B cell (primary cell): ENCODE measurements around the gene AOC3. TPM values are rescaled to one million over a fixed set of nuclear protein-coding genes. Genes with fewer than 3 reads are reported as not detected.

Source experiments
- ATAC-seq: fragments of 200-7000 bp; cut with Tn5 transposase; one replicate; pipeline ENCODE4 v1.10.0; 2021; ENCODE audit warnings: low read depth, mild to moderate bottlenecking, moderate number of reproducible peaks, moderate library complexity
- CTCF ChIA-PET: fragments of 350-600 bp; sonication (Branson Sonifier 250); formaldehyde crosslinking; loops from one replicate; lab custom pipeline; 2021; ENCODE audit warnings: antibody characterized with exemption, inconsistent platforms; lab: Charles Lee
- POLR2A ChIA-PET: fragments of 350-600 bp; sonication (Branson Sonifier 250); formaldehyde crosslinking; loops from one replicate; lab custom pipeline; 2021; ENCODE audit warnings: antibody characterized with exemption; lab: Charles Lee
- DNase-seq: peaks from one replicate; pipeline ENCODE4 v3.0.0; 2013
- H2AFZ ChIP-seq: 2 replicates; pipeline ENCODE4 v1.6.1; 2012; ENCODE audit warnings: mild to moderate bottlenecking, low read depth, low read length; ENCODE audit not compliant: insufficient read depth, poor library complexity, severe bottlenecking
- H3K27ac ChIP-seq, 2 donors: 1 replicate in 1 of 2; 2 replicates in 1 of 2; pipeline ENCODE4 v1.5.1; 2012 to 2013; ENCODE audit warnings: low read length in 2 of 2, mild to moderate bottlenecking in 2 of 2, moderate library complexity in 1 of 2
- H3K27me3 ChIP-seq, 4 experiments: fragments of 200-600 bp in 1 of 4; sonication (generic) in 1 of 4; replicated peaks in 1 of 4; 1 replicate in 2 of 4; 2 replicates in 2 of 4; pipeline versions ENCODE4 v1.6.1 to v1.7.0; 2013 to 2016; ENCODE audit warnings: low read length in 3 of 4, mild to moderate bottlenecking in 2 of 4, mixed read lengths in 1 of 4, moderate library complexity in 1 of 4; ENCODE audit not compliant: insufficient read depth in 4 of 4, control insufficient read depth in 3 of 4; ENCODE audit errors: control extremely low read depth in 1 of 4
- H3K36me3 ChIP-seq, 2 experiments: replicated peaks in 1 of 2; 1 replicate in 1 of 2; 2 replicates in 1 of 2; pipeline versions ENCODE4 v1.6.1 to v1.7.1; 2013; ENCODE audit warnings: low read length in 1 of 2; ENCODE audit not compliant: insufficient read depth in 2 of 2, control insufficient read depth in 1 of 2; ENCODE audit errors: control extremely low read depth in 1 of 2, extremely low read depth in 1 of 2
- H3K4me1 ChIP-seq, 2 donors: fragments of 200-600 bp in 1 of 2; sonication (generic) in 1 of 2; 1 replicate in 1 of 2; 2 replicates in 1 of 2; pipeline versions ENCODE4 v1.5.1 to v1.6.1; 2013 to 2017; ENCODE audit warnings: low read length in 2 of 2; ENCODE audit not compliant: control insufficient read depth in 2 of 2, insufficient read depth in 2 of 2
- H3K4me2 ChIP-seq: replicated peaks from 2 replicates; pipeline ENCODE3; 2012; ENCODE audit warnings: mild to moderate bottlenecking, low read depth, low read length; ENCODE audit not compliant: poor library complexity, severe bottlenecking
- H3K4me3 ChIP-seq, 5 experiments: fragments of 200-600 bp in 1 of 5; sonication (generic) in 1 of 5; 1 replicate in 3 of 5; 2 replicates in 2 of 5; pipeline versions ENCODE4 v1.5.1 to v1.7.0; 2011 to 2016; ENCODE audit warnings: low read length in 4 of 5, mild to moderate bottlenecking in 4 of 5, low read depth in 2 of 5, control low read depth in 1 of 5, moderate library complexity in 1 of 5; ENCODE audit not compliant: insufficient read depth in 1 of 5; ENCODE audit errors: control extremely low read depth in 1 of 5, extremely low read depth in 1 of 5
- H3K79me2 ChIP-seq: fragments of 200-600 bp; sonication (generic); one replicate; pipeline ENCODE4 v1.6.0; 2016; ENCODE audit warnings: low read length; ENCODE audit not compliant: control insufficient read depth, insufficient read depth
- H3K9ac ChIP-seq: fragments of 200-600 bp; sonication (generic); 2 replicates; pipeline ENCODE4 v1.6.1; 2017; ENCODE audit warnings: mild to moderate bottlenecking, low read length, moderate library complexity
- H3K9me3 ChIP-seq, 3 donors: one replicate each; pipeline versions ENCODE4 v1.6.1 to v1.7.1; 2013; ENCODE audit warnings: low read length in 2 of 3; ENCODE audit not compliant: control insufficient read depth in 2 of 3, insufficient read depth in 1 of 3; ENCODE audit errors: control extremely low read depth in 1 of 3
- H4K20me1 ChIP-seq: 2 replicates; pipeline ENCODE4 v1.6.0; 2012; ENCODE audit warnings: mild to moderate bottlenecking, low read length; ENCODE audit not compliant: insufficient read depth, control insufficient read depth, poor library complexity, severe bottlenecking
- H3K27ac Mint-ChIP-seq: one replicate; pipeline ENCODE4 v1.8.0; 2021; ENCODE audit warnings: mixed read lengths
- H3K27me3 Mint-ChIP-seq: one replicate; pipeline ENCODE4 v1.8.0; 2021; ENCODE audit warnings: mixed read lengths
- H3K4me1 Mint-ChIP-seq: one replicate; pipeline ENCODE4 v1.8.0; 2021; ENCODE audit warnings: mixed read lengths
- H3K4me3 Mint-ChIP-seq: one replicate; pipeline ENCODE4 v1.8.0; 2021; ENCODE audit warnings: mixed read lengths
- H3K9me3 Mint-ChIP-seq: one replicate; pipeline ENCODE4 v1.8.0; 2022; ENCODE audit warnings: mixed read lengths; ENCODE audit not compliant: insufficient read depth
- EZH2 ChIP-seq: IDR thresholded peaks from 2 replicates; pipeline ENCODE4 v1.6.1; 2012; ENCODE audit warnings: borderline replicate concordance, low read depth, mild to moderate bottlenecking, moderate library complexity, low read length; ENCODE audit not compliant: insufficient read depth, poor library complexity, severe bottlenecking
- WGBS: methylation state at CpG from one replicate; pipeline ENCODE4 v1.1.5; 2013; ENCODE audit warnings: missing lambda C conversion rate; ENCODE audit not compliant: insufficient coverage; 5-methylcytosine and 5-hydroxymethylcytosine counted together
- intact Hi-C: fragments of 100-400 bp; cut with micrococcal nuclease; formaldehyde crosslinking; loops from one replicate; pipeline ENCODE4 v1.10.0; 2022
- polyA plus RNA-seq: library from polyadenylated mRNA; depleted of rRNA; stranded (reverse); fragments of >200 nt; gene quantifications from 2 replicates; pipeline ENCODE4 v1.2.3, GENCODE V29; 2012
- total RNA-seq, 2 donors: library from RNA; stranded (reverse); fragments of 120-200 nt in 1 of 2; gene quantifications; 1 replicate in 1 of 2; 2 replicates in 1 of 2; pipeline versions ENCODE4 v1.2.3 to v1.2.4, GENCODE V29; 2013 to 2022
- TF ChIP-seq, protein P1 (sequence below): fragments of 200-600 bp; IDR thresholded peaks from one replicate; pipeline ENCODE4 v1.8.0; 2022; ENCODE audit warnings: antibody characterized with exemption, mild to moderate bottlenecking

The AOC3 gene
- total and polyA plus RNA-seq, 2 donors (not counting 1 experiment from before 2014, with no cell fraction given) = 1.2 to 1.5 TPM

DNA sequence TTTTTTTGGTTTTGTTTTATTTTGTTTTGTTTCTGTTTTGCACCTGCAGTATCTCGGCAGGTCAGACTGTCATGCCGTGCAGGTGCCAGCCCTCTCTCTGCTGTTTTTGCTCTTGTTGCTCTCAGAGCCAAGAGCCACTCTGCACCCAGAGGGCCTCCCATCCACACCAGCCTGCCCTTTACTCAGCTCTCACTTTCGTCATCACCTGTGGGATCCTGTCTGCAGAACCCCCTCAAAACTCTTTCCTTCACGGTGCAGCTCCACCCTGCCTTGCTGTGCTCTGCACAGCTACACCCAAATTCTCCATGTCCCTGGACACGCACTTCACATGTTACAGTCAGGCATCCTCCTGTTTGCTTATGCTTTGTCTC lies 2.6 kb downstream of the AOC3 start:
- H3K27ac Mint-ChIP-seq = no peak overlapping the region
- Histone ChIP-seq H3K4me1 (no peaks in the 10 kb centered on the region), H3K9me3 (no peaks in the 10 kb centered on the region), H3K36me3 (no peaks in the 10 kb centered on the region), H3K4me3 (no peak overlapping the region), H3K4me2 (no peak overlapping the region), H3K27ac (no peak overlapping the region), H4K20me1 (no peaks in the 10 kb centered on the region), H3K79me2 (no peaks in the 10 kb centered on the region), H3K27me3 (peaks cover 0 to 6% (median 0%) of the 10 kb centered on the region in 4 experiments), H2AFZ (no peak overlapping the region), H3K9ac (no peak overlapping the region)
- no peak overlapping the region for H3K4me3 Mint-ChIP-seq
- no peaks in the 10 kb centered on the region for H3K4me1 Mint-ChIP-seq
- DNase-seq (no peak), ATAC-seq (no peak)
- no peaks in the 10 kb centered on the region for H3K27me3 Mint-ChIP-seq
- CTCF ChIA-PET = no interaction called here
- intact Hi-C loops = no loop called here
- POLR2A ChIA-PET = no interaction called here
- H3K9me3 Mint-ChIP-seq = no peaks in the 10 kb centered on the region
- TF ChIP-seq EZH2 = no peak
- TF ChIP-seq, protein P1, sequence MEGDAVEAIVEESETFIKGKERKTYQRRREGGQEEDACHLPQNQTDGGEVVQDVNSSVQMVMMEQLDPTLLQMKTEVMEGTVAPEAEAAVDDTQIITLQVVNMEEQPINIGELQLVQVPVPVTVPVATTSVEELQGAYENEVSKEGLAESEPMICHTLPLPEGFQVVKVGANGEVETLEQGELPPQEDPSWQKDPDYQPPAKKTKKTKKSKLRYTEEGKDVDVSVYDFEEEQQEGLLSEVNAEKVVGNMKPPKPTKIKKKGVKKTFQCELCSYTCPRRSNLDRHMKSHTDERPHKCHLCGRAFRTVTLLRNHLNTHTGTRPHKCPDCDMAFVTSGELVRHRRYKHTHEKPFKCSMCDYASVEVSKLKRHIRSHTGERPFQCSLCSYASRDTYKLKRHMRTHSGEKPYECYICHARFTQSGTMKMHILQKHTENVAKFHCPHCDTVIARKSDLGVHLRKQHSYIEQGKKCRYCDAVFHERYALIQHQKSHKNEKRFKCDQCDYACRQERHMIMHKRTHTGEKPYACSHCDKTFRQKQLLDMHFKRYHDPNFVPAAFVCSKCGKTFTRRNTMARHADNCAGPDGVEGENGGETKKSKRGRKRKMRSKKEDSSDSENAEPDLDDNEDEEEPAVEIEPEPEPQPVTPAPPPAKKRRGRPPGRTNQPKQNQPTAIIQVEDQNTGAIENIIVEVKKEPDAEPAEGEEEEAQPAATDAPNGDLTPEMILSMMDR = no peak
- 81% methylated on average over 5 of the region's 5 CpGs for WGBS

DNA sequence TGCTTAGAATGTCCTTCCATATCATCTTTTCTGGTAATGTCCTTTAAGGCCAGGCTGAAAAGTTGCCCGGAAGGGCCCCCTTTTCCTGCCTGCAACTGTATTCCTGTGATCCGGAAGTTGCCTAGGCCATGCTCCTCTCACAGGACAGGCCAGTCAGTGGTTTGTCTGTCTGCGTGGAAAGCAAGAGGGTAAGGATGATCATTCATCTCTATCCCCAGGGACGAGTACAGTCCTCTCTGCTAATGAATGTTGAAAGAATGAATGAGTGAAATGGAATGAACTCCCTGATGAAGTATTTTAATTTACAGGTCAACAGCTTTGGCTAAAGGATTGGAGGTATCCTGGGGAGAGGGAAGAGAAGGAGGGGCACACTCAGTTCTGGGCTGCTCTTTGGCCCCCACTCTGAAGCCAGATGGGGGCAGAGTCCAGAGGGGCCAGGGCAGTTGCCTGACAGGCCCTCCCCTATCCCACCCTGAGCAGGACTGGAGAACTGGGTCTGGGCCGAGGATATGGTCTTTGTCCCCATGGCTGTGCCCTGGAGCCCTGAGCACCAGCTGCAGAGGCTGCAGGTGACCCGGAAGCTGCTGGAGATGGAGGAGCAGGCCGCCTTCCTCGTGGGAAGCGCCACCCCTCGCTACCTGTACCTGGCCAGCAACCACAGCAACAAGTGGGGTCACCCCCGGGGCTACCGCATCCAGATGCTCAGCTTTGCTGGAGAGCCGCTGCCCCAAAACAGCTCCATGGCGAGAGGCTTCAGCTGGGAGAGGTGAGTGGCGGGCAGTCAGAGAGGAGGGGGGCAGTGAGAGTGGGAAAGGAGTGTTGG lies 3.2 kb downstream of the AOC3 start:
- H3K27ac Mint-ChIP-seq = no peak overlapping the region
- intact Hi-C loops = no loop called here

More for the DNA sequence above, 3.2 kb downstream of the AOC3 start:
- no peak overlapping the region for H3K4me2 ChIP-seq
- H3K27me3 ChIP-seq = peaks cover 0 to 6% (median 0%) of the 10 kb centered on the region in 4 experiments
- H3K27me3 Mint-ChIP-seq = no peaks in the 10 kb centered on the region
- POLR2A ChIA-PET = no interaction called here
- ATAC-seq = no peak
- H3K9ac ChIP-seq = no peak overlapping the region
- H3K79me2 ChIP-seq = no peaks in the 10 kb centered on the region
- H3K4me1 Mint-ChIP-seq = no peaks in the 10 kb centered on the region
- no peak overlapping the region for H2AFZ ChIP-seq
- no peak for DNase-seq
- TF ChIP-seq, protein P1 = no peak
- no peak for TF ChIP-seq EZH2
- H3K27ac ChIP-seq = no peak overlapping the region
- no peak overlapping the region for H3K4me3 Mint-ChIP-seq
- H3K4me1 ChIP-seq = no peaks in the 10 kb centered on the region
- no peaks in the 10 kb centered on the region for H4K20me1 ChIP-seq
- WGBS = 95% methylated on average over 13 of the region's 15 CpGs
- H3K4me3 ChIP-seq = no peak overlapping the region
- no peaks in the 10 kb centered on the region for H3K9me3 ChIP-seq
- H3K36me3 ChIP-seq = no peaks in the 10 kb centered on the region
- CTCF ChIA-PET = no interaction called here
- H3K9me3 Mint-ChIP-seq = no peaks in the 10 kb centered on the region
